Right lobe of liver (tissue), 4 donors: Measurements from ENCODE around the gene LEP.

Experiments
- POLR2A ChIP-seq: fragments of 450-650 bp; IDR thresholded peaks from one replicate; pipeline ENCODE4 v1.6.1; 2017; ENCODE audit warnings: antibody characterized with exemption, mild to moderate bottlenecking
- TF ChIP-seq, protein P1 (sequence below), 4 donors: fragments of 200-600 bp in 3 of 4; fragments of 450-650 bp in 1 of 4; IDR thresholded peaks; one replicate each; pipeline versions ENCODE4 v1.5.1 to v1.8.0; 2016 to 2022; ENCODE audit warnings: antibody characterized with exemption in 4 of 4, mild to moderate bottlenecking in 2 of 4
- donor health status: DM: no; HTN: no; CAD: no.
- donor health status: DM: no; HTN: no; CAD: no.
- donor health status: DM: no; HTN: yes; CAD: no.

DNA sequence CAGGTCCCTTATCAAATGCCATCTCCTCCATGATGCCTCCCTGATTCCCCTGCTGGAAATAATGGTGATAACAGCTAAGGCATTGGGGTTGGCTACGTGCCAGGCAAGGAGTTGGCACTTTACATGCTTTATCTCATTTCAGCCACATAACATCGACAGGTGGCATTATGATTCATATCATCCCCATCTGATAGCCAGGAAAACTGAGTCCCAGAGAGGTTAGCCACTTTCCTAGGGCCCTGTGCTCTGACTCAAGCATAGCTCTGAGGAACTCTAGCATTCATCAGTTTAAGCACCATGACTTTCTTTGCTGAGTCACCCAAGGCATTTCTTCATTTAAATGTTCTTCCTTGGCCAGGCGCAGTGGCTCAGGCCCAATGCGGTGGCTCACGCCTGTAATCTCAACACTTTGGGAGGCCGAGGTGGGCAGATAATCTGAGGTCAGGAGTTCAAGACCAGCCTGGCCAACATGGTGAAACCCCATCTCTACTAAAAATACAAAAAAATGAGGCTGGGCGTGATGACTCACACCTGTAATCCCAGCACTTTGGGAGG, 6.6 kb downstream of the LEP start:
- TF ChIP-seq POLR2A: no peak
- TF ChIP-seq, protein P1, sequence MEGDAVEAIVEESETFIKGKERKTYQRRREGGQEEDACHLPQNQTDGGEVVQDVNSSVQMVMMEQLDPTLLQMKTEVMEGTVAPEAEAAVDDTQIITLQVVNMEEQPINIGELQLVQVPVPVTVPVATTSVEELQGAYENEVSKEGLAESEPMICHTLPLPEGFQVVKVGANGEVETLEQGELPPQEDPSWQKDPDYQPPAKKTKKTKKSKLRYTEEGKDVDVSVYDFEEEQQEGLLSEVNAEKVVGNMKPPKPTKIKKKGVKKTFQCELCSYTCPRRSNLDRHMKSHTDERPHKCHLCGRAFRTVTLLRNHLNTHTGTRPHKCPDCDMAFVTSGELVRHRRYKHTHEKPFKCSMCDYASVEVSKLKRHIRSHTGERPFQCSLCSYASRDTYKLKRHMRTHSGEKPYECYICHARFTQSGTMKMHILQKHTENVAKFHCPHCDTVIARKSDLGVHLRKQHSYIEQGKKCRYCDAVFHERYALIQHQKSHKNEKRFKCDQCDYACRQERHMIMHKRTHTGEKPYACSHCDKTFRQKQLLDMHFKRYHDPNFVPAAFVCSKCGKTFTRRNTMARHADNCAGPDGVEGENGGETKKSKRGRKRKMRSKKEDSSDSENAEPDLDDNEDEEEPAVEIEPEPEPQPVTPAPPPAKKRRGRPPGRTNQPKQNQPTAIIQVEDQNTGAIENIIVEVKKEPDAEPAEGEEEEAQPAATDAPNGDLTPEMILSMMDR (IDR thresholded peaks at IDR 0.05): no peak
